Gastrocnemius medialis (tissue), 4 donors: Measurements from ENCODE around the gene NFAT5. TPM values are rescaled to one million over a fixed set of nuclear protein-coding genes. Genes with fewer than 3 reads are reported as not detected.

Experiments used
- ATAC-seq, 2 donors: fragments of 150-250 bp; one replicate each; pipeline ENCODE4 v1.9.1; 2016
- DNase-seq, 2 donors: peaks; one replicate each; pipeline ENCODE4 v3.0.0-alpha.2; 2019
- H3K27ac ChIP-seq, 4 donors: fragments of 200-600 bp; sonication (generic); 1 replicate in 1 of 4; 2 replicates in 3 of 4; pipeline ENCODE4 v1.5.1; 2016 to 2018; ENCODE audit warnings: mild to moderate bottlenecking in 2 of 4, moderate library complexity in 1 of 4
- H3K27me3 ChIP-seq, 3 donors: fragments of 200-600 bp; sonication (generic) in 2 of 3; 1 replicate in 1 of 3; 2 replicates in 2 of 3; pipeline versions ENCODE4 v1.5.1 to v1.6.0; 2016 to 2019; ENCODE audit warnings: mild to moderate bottlenecking in 1 of 3, moderate library complexity in 1 of 3
- H3K36me3 ChIP-seq, 2 donors: fragments of 200-600 bp; sonication (generic) in 1 of 2; one replicate each; pipeline ENCODE4 v1.5.1; 2017 to 2018
- H3K4me1 ChIP-seq, 2 donors: fragments of 200-600 bp; sonication (generic) in 1 of 2; one replicate each; pipeline ENCODE4 v1.5.1; 2016 to 2017; ENCODE audit warnings: mild to moderate bottlenecking in 2 of 2
- H3K4me3 ChIP-seq, 4 donors: fragments of 200-600 bp; sonication (generic) in 3 of 4; 1 replicate in 1 of 4; 2 replicates in 3 of 4; pipeline ENCODE4 v1.5.1; 2016 to 2019; ENCODE audit warnings: mild to moderate bottlenecking in 2 of 4
- H3K9me3 ChIP-seq, 3 donors: fragments of 200-600 bp; sonication (generic) in 2 of 3; 1 replicate in 1 of 3; 2 replicates in 2 of 3; pipeline ENCODE4 v1.5.1; 2016 to 2019
- CTCF ChIP-seq, 5 experiments: fragments of 450-650 bp in 3 of 5; fragments of 200-600 bp in 2 of 5; sonication (generic) in 2 of 5; IDR thresholded peaks in 4 of 5; conservative IDR thresholded peaks in 1 of 5; 1 replicate in 4 of 5; 2 replicates in 1 of 5; pipeline ENCODE4 v1.5.1; 2016 to 2019; ENCODE audit warnings: antibody characterized with exemption in 5 of 5, mild to moderate bottlenecking in 3 of 5, moderate library complexity in 3 of 5
- POLR2A ChIP-seq, 2 donors: fragments of 450-650 bp; IDR thresholded peaks; one replicate each; pipeline ENCODE4 v1.6.1; 2017; ENCODE audit warnings: antibody characterized with exemption in 2 of 2, mild to moderate bottlenecking in 2 of 2, moderate library complexity in 2 of 2
- in situ Hi-C, 4 donors: fragments of 200-750 bp; cut with MboI; loops; one replicate each; pipeline versions ENCODE4 v1.15.0 to v1.8.0; 2017; ENCODE audit warnings: low sequenced_read_pairs in 4 of 4
- intact Hi-C: fragments of 100-400 bp; cut with DNase I; formaldehyde crosslinking; loops from one replicate; pipeline ENCODE4 v1.15.1; 2023; ENCODE audit warnings: low total_unique reads
- total RNA-seq, 4 donors: library from RNA; depleted of rRNA; stranded (reverse); fragments of >200 nt; gene quantifications; one replicate each; pipeline versions ENCODE4 v1.1.0 to v1.2.3, GENCODE V29; 2016

The NFAT5 gene
- total RNA-seq, 4 donors from 2014 or later, result 14.4 to 34.2 (median 18.4) TPM

DNA sequence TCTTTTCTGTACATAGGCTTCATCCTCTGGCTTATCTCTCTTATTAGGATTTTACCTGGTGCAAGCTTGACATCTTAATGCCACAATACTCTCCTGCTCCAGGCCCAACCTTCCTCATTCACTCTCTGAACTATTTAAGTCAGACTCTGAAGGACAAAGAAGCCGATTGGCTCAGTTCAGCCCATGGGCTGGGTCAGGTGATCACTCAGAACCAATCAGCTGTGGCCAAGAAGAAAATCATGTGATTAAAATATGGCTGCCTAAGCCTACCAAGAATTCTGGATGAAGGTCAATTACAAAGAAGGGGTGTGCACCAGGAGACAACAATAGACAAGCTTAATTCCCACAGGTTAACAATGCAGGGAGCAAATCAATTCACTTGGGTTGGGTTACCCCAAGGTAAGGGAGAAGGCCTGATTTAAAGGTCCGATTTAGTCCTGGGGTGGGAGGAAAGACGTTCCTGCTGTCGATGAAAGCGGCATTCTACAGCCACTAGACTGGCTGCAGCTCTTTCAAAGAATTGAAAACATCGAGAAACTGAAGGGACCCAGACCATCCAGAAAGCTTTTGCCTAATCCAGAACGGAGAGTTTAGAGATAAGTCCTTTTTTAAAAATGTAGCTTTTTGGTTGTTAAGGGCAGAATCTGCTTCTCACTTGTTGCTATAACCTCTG lies 42.9 kb upstream of the NFAT5 start:
- no peaks in the 10 kb centered on the region for H3K27me3 ChIP-seq
- no peaks in the 10 kb centered on the region for H3K36me3 ChIP-seq
- no peaks in the 10 kb centered on the region for H3K4me1 ChIP-seq
- H3K4me3 ChIP-seq, result no peak overlapping the region
- intact Hi-C loops, result no loop called here
- H3K9me3 ChIP-seq, result no peaks in the 10 kb centered on the region
- DNase-seq, result no peak
- no peak overlapping the region for H3K27ac ChIP-seq
- in situ Hi-C loops, result no loop called here
- no peak for ATAC-seq
- TF ChIP-seq POLR2A (IDR thresholded peaks at IDR 0.05), result no peak
- no peak for TF ChIP-seq CTCF (IDR thresholded peaks at IDR 0.05 in 4 of 5, conservative IDR thresholded peaks at IDR 0.05 in 1 of 5)

GRCh38 chr16:69523566-69524305 lies 42.0 kb upstream of the NFAT5 start:
- TF ChIP-seq CTCF (IDR thresholded peaks at IDR 0.05 in 4 of 5, conservative IDR thresholded peaks at IDR 0.05 in 1 of 5) (no peak), POLR2A (IDR thresholded peaks at IDR 0.05) (no peak)
- Histone ChIP-seq H3K27me3 (no peaks in the 10 kb centered on the region), H3K27ac (no peak overlapping the region), H3K4me1 (no peaks in the 10 kb centered on the region), H3K9me3 (no peaks in the 10 kb centered on the region), H3K4me3 (no peak overlapping the region), H3K36me3 (no peaks in the 10 kb centered on the region)
- no peak for ATAC-seq
- no peak for DNase-seq
- in situ Hi-C loops (no loop called here), intact Hi-C loops (no loop called here)

- no peak overlapping the region for H3K27ac ChIP-seq
- H3K36me3 ChIP-seq, result no peaks in the 10 kb centered on the region
- no peak for ATAC-seq
- DNase-seq, result no peak
- peaks cover 7 to 8% of the 10 kb centered on the region in 2 donors for H3K4me1 ChIP-seq
- H3K9me3 ChIP-seq, result no peaks in the 10 kb centered on the region
- intact Hi-C loops (no loop called here), in situ Hi-C loops (no loop called here)
- H3K27me3 ChIP-seq, result no peaks in the 10 kb centered on the region
- TF ChIP-seq CTCF (IDR thresholded peaks at IDR 0.05 in 4 of 5, conservative IDR thresholded peaks at IDR 0.05 in 1 of 5), result no peak
- no peak for TF ChIP-seq POLR2A (IDR thresholded peaks at IDR 0.05)
- no peak overlapping the region for H3K4me3 ChIP-seq
Observed at GRCh38 chr16:69526831-69527655, 38.7 kb upstream of the NFAT5 start.

GRCh38 chr16:69531988-69532387 lies 33.8 kb upstream of the NFAT5 start:
- DNase-seq (no peak), ATAC-seq (no peak)
- H3K9me3 ChIP-seq, result no peaks in the 10 kb centered on the region
- H3K4me3 ChIP-seq, result no peak overlapping the region
- intact Hi-C loops, result no loop called here
- H3K27me3 ChIP-seq, result no peaks in the 10 kb centered on the region
- in situ Hi-C loops, result no loop called here
- H3K27ac ChIP-seq, result no peak overlapping the region
- no peaks in the 10 kb centered on the region for H3K36me3 ChIP-seq
- peaks cover 7 to 8% of the 10 kb centered on the region in 2 donors for H3K4me1 ChIP-seq
- TF ChIP-seq CTCF (IDR thresholded peaks at IDR 0.05 in 4 of 5, conservative IDR thresholded peaks at IDR 0.05 in 1 of 5) (no peak), POLR2A (IDR thresholded peaks at IDR 0.05) (no peak)
